Stomach (tissue), 9 donors: ENCODE data around the gene ATP10B. TPM values are rescaled to one million over a fixed set of nuclear protein-coding genes. Genes with fewer than 3 reads are reported as not detected.

Experiments used
- DNase-seq, 2 donors: peaks; one replicate each; pipeline versions ENCODE4 v3.0.0 to v3.0.0-alpha.2; 2013 to 2019
- H3K27ac ChIP-seq, 5 donors: fragments of 200-600 bp in 4 of 5; sonication (generic) in 4 of 5; one replicate each; pipeline ENCODE4 v1.5.1; 2013 to 2019; ENCODE audit warnings: mild to moderate bottlenecking in 1 of 5, moderate library complexity in 1 of 5
- H3K27me3 ChIP-seq, 3 donors: fragments of 200-600 bp; sonication (generic); one replicate each; pipeline ENCODE4 v1.5.1; 2017 to 2019; ENCODE audit warnings: mixed run types in 1 of 3
- H3K36me3 ChIP-seq, 4 donors: fragments of 200-600 bp; sonication (generic); 1 replicate in 3 of 4; 2 replicates in 1 of 4; pipeline ENCODE4 v1.5.1; 2016 to 2019
- H3K4me1 ChIP-seq, 4 donors: fragments of 200-600 bp; sonication (generic); one replicate each; pipeline ENCODE4 v1.5.1; 2016 to 2019
- H3K4me3 ChIP-seq, 4 donors: fragments of 200-600 bp; sonication (generic) in 3 of 4; one replicate each; pipeline ENCODE4 v1.5.1; 2016 to 2019; ENCODE audit warnings: mild to moderate bottlenecking in 1 of 4
- H3K9me3 ChIP-seq, 4 donors: fragments of 200-600 bp; sonication (generic); one replicate each; pipeline ENCODE4 v1.5.1; 2016 to 2019
- EP300 ChIP-seq: sonication (generic); formaldehyde crosslinking; IDR thresholded peaks from one replicate; pipeline ENCODE4 v1.6.1; 2017; ENCODE audit warnings: antibody characterized with exemption
- POLR2A ChIP-seq, 4 donors: fragments of 450-650 bp; IDR thresholded peaks; one replicate each; pipeline ENCODE4 v1.6.1; 2016; ENCODE audit warnings: antibody characterized with exemption in 4 of 4, control low read depth in 2 of 4, mild to moderate bottlenecking in 1 of 4, moderate library complexity in 1 of 4
- POLR2AphosphoS5 ChIP-seq, 3 donors: sonication (generic); formaldehyde crosslinking; IDR thresholded peaks; one replicate each; pipeline ENCODE4 v1.6.1; 2016; ENCODE audit warnings: antibody characterized with exemption in 3 of 3
- WGBS, 5 donors: extraction: QIAGEN DNeasy Blood & Tissue Kit in 3 of 5; methylation state at CpG; one replicate each; pipeline versions ENCODE4 v1.1.5 to v1.1.7; 2013 to 2018; 5-methylcytosine and 5-hydroxymethylcytosine counted together
- intact Hi-C: fragments of 100-400 bp; cut with DNase I; formaldehyde crosslinking; loops from one replicate; pipeline ENCODE4 v1.15.1; 2023; ENCODE audit warnings: low total_unique reads
- polyA plus RNA-seq, 3 donors: library from polyadenylated mRNA; stranded (reverse); fragments of 200-250 nt; gene quantifications; one replicate each; pipeline ENCODE4 v1.2.3, GENCODE V29; 2013
- total RNA-seq, 5 donors: library from RNA; depleted of rRNA; stranded (reverse); fragments of >200 nt; gene quantifications; one replicate each; pipeline versions ENCODE4 v1.1.0 to v1.2.3, GENCODE V29; 2014 to 2016
- TF ChIP-seq, protein P1 (sequence below), 7 experiments: fragments of 450-650 bp in 4 of 7; fragments of 200-600 bp in 3 of 7; sonication (generic) in 3 of 7; IDR thresholded peaks; one replicate each; pipeline ENCODE4 v1.5.1; 2016 to 2019; ENCODE audit warnings: antibody characterized with exemption in 7 of 7, control low read depth in 2 of 7, mild to moderate bottlenecking in 1 of 7
- donor health status: healthy with polysubstance abuse.
- donor health status: Bipolar disorder and iron deficiency.
- donor health status: healthy.

The ATP10B gene
- total and polyA plus RNA-seq, 8 donors: 0.25 to 115 (median 4.4) TPM

DNA sequence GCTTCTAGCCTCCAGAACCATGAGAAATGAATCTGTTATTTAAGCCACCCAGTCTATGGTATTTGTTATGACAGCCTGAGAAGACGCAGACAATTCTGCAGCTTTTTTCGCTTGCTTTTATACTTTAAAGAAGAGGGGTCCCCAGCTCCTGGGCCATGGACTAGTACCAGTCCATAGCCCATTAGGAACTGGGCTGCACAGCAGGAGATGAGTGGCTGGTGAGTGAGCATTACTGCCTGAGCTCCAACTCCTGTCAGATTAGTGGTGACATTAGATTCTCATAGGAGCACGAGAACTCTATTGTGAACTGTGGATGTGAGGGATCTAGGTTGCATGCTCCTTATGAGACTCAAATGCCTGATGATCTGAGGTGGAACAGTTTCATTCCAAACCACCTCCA, 278.7 kb downstream of the ATP10B start:
- Histone ChIP-seq H3K27ac (no peak overlapping the region), H3K9me3 (no peaks in the 10 kb centered on the region), H3K4me1 (no peaks in the 10 kb centered on the region), H3K27me3 (no peaks in the 10 kb centered on the region), H3K36me3 (no peaks in the 10 kb centered on the region), H3K4me3 (no peak overlapping the region)
- DNase-seq: no peak
- intact Hi-C loops: no loop called here
- whole genome bisulfite sequencing, 5 donors: 80 to 96% (median 94%) methylated on average over 3 of the region's 3 CpGs
- TF ChIP-seq POLR2A (IDR thresholded peaks at IDR 0.05) (no peak), EP300 (no peak), POLR2AphosphoS5 (IDR thresholded peaks at IDR 0.05) (no peak)

DNA sequence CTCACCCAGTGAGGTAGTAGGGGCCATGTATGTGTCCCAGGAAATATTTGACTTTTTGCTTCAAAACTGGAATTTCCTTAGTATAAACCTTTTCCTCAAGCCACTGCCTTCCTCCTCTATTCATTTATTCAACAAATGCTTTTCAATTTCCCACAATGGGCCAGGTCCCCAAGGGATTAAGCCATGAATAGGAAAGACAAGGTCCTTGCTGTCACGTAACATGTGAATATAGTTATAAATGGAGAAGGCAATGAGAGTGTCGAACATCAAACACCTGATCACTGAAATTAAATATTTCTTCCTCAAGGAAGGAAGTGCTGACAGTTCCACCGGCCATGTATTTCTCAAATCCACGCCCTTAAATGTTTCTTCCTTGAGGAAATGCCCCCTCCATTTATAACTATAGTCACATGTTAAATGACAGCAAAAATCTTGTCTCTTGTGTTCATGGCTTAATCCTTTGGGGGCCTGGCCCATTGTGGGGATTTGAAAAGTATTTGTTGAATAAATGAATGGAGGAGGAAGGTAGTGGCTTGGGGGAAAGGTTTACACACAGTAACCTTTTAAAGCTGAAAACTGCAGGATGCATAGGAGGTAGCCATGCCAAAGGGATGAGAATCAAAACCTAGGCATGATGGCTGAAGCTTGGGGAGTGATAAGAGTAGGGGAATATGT, 284.8 kb downstream of the ATP10B start:
- Histone ChIP-seq H3K27me3 (no peaks in the 10 kb centered on the region), H3K4me1 (no peaks in the 10 kb centered on the region), H3K4me3 (no peak overlapping the region), H3K27ac (no peak overlapping the region), H3K36me3 (no peaks in the 10 kb centered on the region), H3K9me3 (no peaks in the 10 kb centered on the region)
- TF ChIP-seq EP300: no peak
- no peak for TF ChIP-seq POLR2AphosphoS5 (IDR thresholded peaks at IDR 0.05)
- no peak for TF ChIP-seq POLR2A (IDR thresholded peaks at IDR 0.05)
- TF ChIP-seq, protein P1, sequence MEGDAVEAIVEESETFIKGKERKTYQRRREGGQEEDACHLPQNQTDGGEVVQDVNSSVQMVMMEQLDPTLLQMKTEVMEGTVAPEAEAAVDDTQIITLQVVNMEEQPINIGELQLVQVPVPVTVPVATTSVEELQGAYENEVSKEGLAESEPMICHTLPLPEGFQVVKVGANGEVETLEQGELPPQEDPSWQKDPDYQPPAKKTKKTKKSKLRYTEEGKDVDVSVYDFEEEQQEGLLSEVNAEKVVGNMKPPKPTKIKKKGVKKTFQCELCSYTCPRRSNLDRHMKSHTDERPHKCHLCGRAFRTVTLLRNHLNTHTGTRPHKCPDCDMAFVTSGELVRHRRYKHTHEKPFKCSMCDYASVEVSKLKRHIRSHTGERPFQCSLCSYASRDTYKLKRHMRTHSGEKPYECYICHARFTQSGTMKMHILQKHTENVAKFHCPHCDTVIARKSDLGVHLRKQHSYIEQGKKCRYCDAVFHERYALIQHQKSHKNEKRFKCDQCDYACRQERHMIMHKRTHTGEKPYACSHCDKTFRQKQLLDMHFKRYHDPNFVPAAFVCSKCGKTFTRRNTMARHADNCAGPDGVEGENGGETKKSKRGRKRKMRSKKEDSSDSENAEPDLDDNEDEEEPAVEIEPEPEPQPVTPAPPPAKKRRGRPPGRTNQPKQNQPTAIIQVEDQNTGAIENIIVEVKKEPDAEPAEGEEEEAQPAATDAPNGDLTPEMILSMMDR (IDR thresholded peaks at IDR 0.05): no peak
- WGBS, 5 donors: 80 to 89% (median 83%) methylated on average over 4 of the region's 4 CpGs
- intact Hi-C loops: no loop called here
- DNase-seq: no peak

DNA sequence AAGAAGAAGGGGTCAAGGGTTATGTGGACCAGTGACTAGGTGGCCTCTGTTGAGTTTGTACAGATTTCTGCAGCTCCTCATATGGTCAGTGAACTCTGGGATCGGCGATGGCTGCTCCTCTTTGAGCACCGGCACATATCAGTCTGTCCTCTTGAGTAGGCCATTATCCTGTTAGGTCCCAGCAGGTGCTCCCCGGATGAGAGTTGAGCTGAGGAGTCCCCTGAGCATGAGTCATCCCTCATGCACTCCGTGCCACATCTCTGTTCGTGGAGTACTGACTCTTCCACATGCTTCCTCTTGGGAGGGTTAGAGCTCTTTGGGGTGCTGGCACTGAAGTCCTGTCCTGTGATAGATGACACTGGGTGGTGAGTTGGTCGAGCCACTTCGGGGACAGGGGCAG, 286.6 kb downstream of the ATP10B start:
- H3K4me3 ChIP-seq: no peak overlapping the region
- no peak for DNase-seq
- no peaks in the 10 kb centered on the region for H3K36me3 ChIP-seq
- WGBS, 5 donors: 78 to 85% (median 83%) methylated on average over 8 of the region's 8 CpGs
- intact Hi-C loops: no loop called here
- TF ChIP-seq EP300 (no peak), POLR2AphosphoS5 (IDR thresholded peaks at IDR 0.05) (no peak), POLR2A (IDR thresholded peaks at IDR 0.05) (no peak)
- TF ChIP-seq, protein P1 (IDR thresholded peaks at IDR 0.05): no peak
- no peaks in the 10 kb centered on the region for H3K4me1 ChIP-seq
- no peaks in the 10 kb centered on the region for H3K9me3 ChIP-seq
- no peaks in the 10 kb centered on the region for H3K27me3 ChIP-seq
- no peak overlapping the region for H3K27ac ChIP-seq

DNA sequence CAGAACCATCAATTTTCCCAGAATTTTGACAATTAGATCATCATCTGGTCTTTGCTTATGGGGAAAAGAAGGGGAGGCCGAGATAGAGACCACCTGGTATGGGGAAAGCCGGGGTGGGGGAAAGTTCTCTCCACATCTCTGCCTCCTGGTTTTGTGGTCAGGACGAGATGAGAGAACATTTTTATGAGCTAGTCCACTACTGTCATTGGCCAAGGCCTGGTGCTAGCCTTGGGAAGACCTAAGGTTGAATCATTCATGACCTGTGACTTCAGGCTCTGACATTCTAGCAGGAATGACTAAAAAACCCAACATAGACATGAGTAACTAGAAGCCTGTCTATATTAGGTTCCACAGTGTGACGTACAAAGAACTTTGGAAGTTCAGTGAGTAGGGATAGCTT, 295.2 kb downstream of the ATP10B start:
- Histone ChIP-seq H3K9me3 (no peaks in the 10 kb centered on the region), H3K27me3 (no peaks in the 10 kb centered on the region), H3K4me1 (no peaks in the 10 kb centered on the region), H3K27ac (no peak overlapping the region), H3K36me3 (no peaks in the 10 kb centered on the region), H3K4me3 (no peak overlapping the region)
- TF ChIP-seq EP300 (no peak), POLR2AphosphoS5 (IDR thresholded peaks at IDR 0.05) (no peak), POLR2A (IDR thresholded peaks at IDR 0.05) (no peak)
- TF ChIP-seq, protein P1 (IDR thresholded peaks at IDR 0.05): no peak
- intact Hi-C loops: no loop called here
- WGBS, 5 donors: 75 to 87% (median 85%) methylated on average over 4 of the region's 4 CpGs
- no peak for DNase-seq

DNA sequence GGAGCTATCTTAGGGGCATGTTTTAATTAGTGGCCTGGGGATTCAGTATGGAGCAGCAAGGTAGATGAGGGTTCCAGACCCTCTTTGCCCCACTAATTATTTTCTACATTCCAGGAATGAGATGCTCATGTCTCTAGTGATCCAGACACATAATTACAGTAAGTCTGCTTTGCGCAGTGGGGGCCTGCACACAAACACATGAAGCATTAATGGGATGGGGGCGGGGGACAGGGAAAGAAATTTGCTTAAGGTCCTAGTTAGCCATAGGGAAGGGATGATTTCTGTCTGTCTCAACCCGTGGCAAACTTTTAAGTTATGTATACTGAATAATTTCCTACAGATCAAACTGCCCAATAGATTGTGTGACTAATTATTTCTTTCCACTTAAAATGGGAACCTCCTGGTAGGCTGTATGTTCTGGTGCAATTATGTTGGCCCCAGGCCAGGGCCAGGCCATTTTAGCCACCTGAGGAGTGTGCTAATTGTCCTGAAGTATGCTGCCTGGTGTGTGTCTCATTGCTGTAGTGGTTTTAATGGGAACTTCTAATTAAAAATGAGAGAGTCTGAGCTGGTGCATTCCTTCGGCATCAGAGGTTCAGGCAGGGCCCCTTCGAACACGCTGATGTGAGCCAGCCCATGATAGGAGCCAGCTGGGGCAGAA, 295.9 kb downstream of the ATP10B start:
- DNase-seq: peak in 1 of 2 donors; percentile 11
- WGBS, 5 donors: 72 to 83% (median 81%) methylated on average over 6 of the region's 6 CpGs
- no peak overlapping the region for H3K4me3 ChIP-seq
- H3K4me1 ChIP-seq: no peaks in the 10 kb centered on the region
- TF ChIP-seq POLR2A (IDR thresholded peaks at IDR 0.05) (no peak), POLR2AphosphoS5 (IDR thresholded peaks at IDR 0.05) (no peak), EP300 (no peak)
- TF ChIP-seq, protein P1 (IDR thresholded peaks at IDR 0.05): no peak
- H3K27me3 ChIP-seq: no peaks in the 10 kb centered on the region
- intact Hi-C loops: no loop called here
- no peaks in the 10 kb centered on the region for H3K9me3 ChIP-seq
- H3K27ac ChIP-seq: no peak overlapping the region
- no peaks in the 10 kb centered on the region for H3K36me3 ChIP-seq
